Ovary (tissue), 9 donors: ENCODE data around the gene PLEKHO2. TPM values are rescaled to one million over a fixed set of nuclear protein-coding genes. Genes with fewer than 3 reads are reported as not detected.
"Not testable (repeated sequence)": the region's sequence is repeated elsewhere in the genome, so short reads cannot be mapped to it uniquely, and the experiment has no call there.

Experiments used
- DNase-seq, 5 donors: peaks; one replicate each; pipeline ENCODE4 v3.0.0-alpha.2; 2019 to 2020
- H3K27ac ChIP-seq, 2 donors: fragments of 200-600 bp; one replicate each; pipeline versions ENCODE4 v1.5.1 to v1.8.0; 2019 to 2022
- H3K27me3 ChIP-seq: fragments of 200-600 bp; one replicate; pipeline ENCODE4 v1.8.0; 2022
- H3K36me3 ChIP-seq: fragments of 200-600 bp; sonication (generic); one replicate; pipeline ENCODE4 v1.5.1; 2019
- H3K4me1 ChIP-seq: one replicate; pipeline ENCODE4 v1.8.1; 2013; ENCODE audit warnings: mild to moderate bottlenecking, moderate library complexity; ENCODE audit not compliant: insufficient read depth
- H3K4me3 ChIP-seq: fragments of 200-600 bp; sonication (generic); one replicate; pipeline ENCODE4 v1.5.1; 2017
- H3K9me3 ChIP-seq, 2 donors: fragments of 200-600 bp in 1 of 2; sonication (generic) in 1 of 2; one replicate each; pipeline versions ENCODE4 v1.5.1 to v1.8.1; 2013 to 2019; ENCODE audit warnings: mild to moderate bottlenecking in 1 of 2, moderate library complexity in 1 of 2
- EP300 ChIP-seq: sonication (generic); formaldehyde crosslinking; IDR thresholded peaks from one replicate; pipeline ENCODE4 v1.6.1; 2017; ENCODE audit warnings: antibody characterized with exemption
- POLR2A ChIP-seq: fragments of 450-650 bp; IDR thresholded peaks from one replicate; pipeline ENCODE4 v1.6.1; 2017; ENCODE audit warnings: antibody characterized with exemption, mild to moderate bottlenecking, moderate library complexity
- WGBS, 3 donors: extraction: QIAGEN DNeasy Blood & Tissue Kit in 1 of 3; methylation state at CpG; one replicate each; pipeline versions ENCODE4 v1.1.5 to v1.1.7; 2013 to 2017; 5-methylcytosine and 5-hydroxymethylcytosine counted together
- intact Hi-C, 4 donors: fragments of 100-400 bp; cut with DNase I; formaldehyde crosslinking; loops; one replicate each; pipeline versions ENCODE4 v1.11.0 to v1.15.1; 2022 to 2023
- polyA plus RNA-seq, 2 donors: library from polyadenylated mRNA; stranded (reverse); fragments of 200-250 nt in 1 of 2; fragments of 350-450 nt in 1 of 2; fragmentation: Illumina TruSeq in 1 of 2; extraction: RNeasy Lipid Tissue Mini Kit (QIAGEN cat#74804) in 1 of 2; gene quantifications; one replicate each; pipeline ENCODE4 v1.2.3, GENCODE V29; 2013 to 2014
- total RNA-seq, 7 donors: library from RNA; depleted of rRNA in 2 of 7; stranded (reverse); fragments of >200 nt in 2 of 7; fragmentation: NEBNext Ultra II Directional in 3 of 7; extraction: Animal tissue kit (Norgen Biotek cat#: 25700) in 3 of 7; gene quantifications; one replicate each; pipeline versions ENCODE4 v1.1.0 to v1.2.4, GENCODE V29; 2016 to 2023
- TF ChIP-seq, protein P1 (sequence below), 3 donors: fragments of 450-650 bp in 2 of 3; fragments of 200-600 bp in 1 of 3; IDR thresholded peaks; one replicate each; pipeline versions ENCODE4 v1.5.1 to v1.8.0; 2016 to 2022; ENCODE audit warnings: antibody characterized with exemption in 3 of 3, mild to moderate bottlenecking in 1 of 3
- donor health status: DM: no; HTN: no; CAD: no; lungs with moderate emphysema.
- donor health status: DM: no; HTN: no; CAD: no.
- donor health status: Bipolar disorder and iron deficiency.
- donor health status: DM: yes; HTN: yes; CAD: no.
- donor health status: DM: no; HTN: no; CAD: no.
- donor health status: DM: yes; HTN: yes; CAD: no.

Gene PLEKHO2
- total and polyA plus RNA-seq, 9 donors = 12.6 to 42.7 (median 27.5) TPM

DNA sequence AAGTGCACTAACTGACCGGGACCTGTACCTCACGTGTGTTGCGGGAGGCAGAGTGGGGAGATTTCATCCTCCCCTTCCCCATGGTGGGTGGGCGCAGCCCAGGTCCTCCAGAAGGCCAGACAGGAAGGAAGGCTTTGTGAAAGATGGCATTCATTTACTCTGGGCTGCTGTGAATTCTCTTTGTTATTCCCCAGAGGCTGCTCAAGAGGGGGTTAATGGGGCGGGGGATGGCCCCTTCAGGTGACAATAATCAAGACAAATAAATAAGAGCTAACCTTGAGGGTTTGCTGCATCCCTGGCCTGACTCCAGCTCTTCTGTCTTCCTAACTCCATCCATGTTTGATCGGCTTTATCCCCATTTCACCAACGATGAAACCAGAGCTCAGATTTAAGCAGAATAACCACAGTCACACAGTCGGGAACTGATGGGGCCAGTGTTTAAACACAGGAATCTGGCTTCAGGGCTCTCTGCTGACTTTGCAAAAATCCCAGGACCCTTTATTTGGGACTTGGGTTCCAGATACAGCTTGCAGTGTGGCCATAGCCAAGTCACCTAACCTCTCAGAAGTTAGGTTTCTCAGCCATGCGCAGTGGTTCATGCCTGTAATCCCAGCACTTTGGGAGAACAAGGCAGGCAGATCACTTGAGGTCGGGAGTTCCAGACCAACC, 32.8 kb upstream of the PLEKHO2 start:
- Histone ChIP-seq H3K9me3 (no peaks in the 10 kb centered on the region), H3K27ac (no peak overlapping the region), H3K27me3 (no peaks in the 10 kb centered on the region), H3K36me3 (no peaks in the 10 kb centered on the region), H3K4me1 (peaks cover 6% of the 10 kb centered on the region), H3K4me3 (no peak overlapping the region)
- TF ChIP-seq POLR2A (no peak), EP300 (no peak)
- TF ChIP-seq, protein P1, sequence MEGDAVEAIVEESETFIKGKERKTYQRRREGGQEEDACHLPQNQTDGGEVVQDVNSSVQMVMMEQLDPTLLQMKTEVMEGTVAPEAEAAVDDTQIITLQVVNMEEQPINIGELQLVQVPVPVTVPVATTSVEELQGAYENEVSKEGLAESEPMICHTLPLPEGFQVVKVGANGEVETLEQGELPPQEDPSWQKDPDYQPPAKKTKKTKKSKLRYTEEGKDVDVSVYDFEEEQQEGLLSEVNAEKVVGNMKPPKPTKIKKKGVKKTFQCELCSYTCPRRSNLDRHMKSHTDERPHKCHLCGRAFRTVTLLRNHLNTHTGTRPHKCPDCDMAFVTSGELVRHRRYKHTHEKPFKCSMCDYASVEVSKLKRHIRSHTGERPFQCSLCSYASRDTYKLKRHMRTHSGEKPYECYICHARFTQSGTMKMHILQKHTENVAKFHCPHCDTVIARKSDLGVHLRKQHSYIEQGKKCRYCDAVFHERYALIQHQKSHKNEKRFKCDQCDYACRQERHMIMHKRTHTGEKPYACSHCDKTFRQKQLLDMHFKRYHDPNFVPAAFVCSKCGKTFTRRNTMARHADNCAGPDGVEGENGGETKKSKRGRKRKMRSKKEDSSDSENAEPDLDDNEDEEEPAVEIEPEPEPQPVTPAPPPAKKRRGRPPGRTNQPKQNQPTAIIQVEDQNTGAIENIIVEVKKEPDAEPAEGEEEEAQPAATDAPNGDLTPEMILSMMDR (IDR thresholded peaks at IDR 0.05) = no peak
- intact Hi-C loops = loop anchor here in 3 of 4 donors (2.0 to 5.0 kb wide), 2 partner anchors 72 to 78 kb away; no protein-coding TSS in a partner anchor
- no peak for DNase-seq
- WGBS, 3 donors = 75 to 81% (median 79%) methylated on average over 10 of the region's 10 CpGs

DNA sequence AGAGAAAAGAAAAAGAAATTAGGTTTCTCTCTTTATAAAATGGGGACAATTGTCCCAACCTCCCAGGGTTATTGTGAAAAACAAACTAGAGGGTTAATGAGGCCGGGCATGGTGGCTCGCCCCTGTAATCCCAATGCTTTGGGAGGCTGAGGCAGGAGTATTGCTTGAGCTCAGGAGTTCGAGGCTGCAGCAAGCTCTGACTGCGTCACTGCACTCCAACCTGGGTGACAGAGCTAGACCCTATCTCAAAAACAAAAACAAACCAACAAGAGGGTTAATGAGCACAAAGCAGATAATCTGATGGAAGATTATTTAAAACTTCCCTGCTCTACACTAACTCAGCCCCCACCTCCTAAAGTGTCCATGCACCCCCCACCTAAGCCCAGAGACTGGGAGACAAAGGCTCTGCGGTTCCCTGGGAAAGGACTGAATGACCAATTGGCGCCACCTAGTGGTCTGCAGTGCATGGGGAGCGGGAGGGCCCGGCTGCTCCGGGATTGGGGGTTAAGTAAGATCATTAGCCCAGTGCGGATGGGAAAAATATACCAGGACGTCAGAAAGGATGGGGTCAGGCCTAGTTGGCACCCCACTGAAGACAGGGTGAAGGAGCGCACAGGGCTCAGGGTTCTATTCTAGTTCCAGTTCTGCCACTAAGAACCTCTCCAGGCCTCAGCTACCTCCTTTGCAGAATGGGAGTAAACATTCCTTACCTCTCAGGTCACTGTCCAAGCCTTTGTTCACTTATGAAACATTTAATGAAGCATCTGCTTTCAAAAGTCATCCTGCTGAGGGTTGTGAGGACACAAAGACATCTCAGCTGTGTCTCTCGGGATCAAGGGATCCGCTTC, 31.8 kb upstream of the PLEKHO2 start:
- intact Hi-C loops = loop anchor here (2.0 to 10.0 kb wide), 5 partner anchors 73 to 385 kb away; no protein-coding TSS in a partner anchor
- DNase-seq = peak; percentile 83 to 91 (median 90)
- WGBS, 3 donors = 31 to 33% (median 33%) methylated on average over 14 of the region's 14 CpGs
- H3K9me3 ChIP-seq = no peaks in the 10 kb centered on the region
- no peaks in the 10 kb centered on the region for H3K27me3 ChIP-seq
- no peak overlapping the region for H3K4me3 ChIP-seq
- no peaks in the 10 kb centered on the region for H3K36me3 ChIP-seq
- peaks cover 4% of the 10 kb centered on the region for H3K4me1 ChIP-seq
- TF ChIP-seq EP300 = no peak
- TF ChIP-seq, protein P1 (IDR thresholded peaks at IDR 0.05) = peak; percentile 66 to 87 (median 86)
- H3K27ac ChIP-seq = no peak overlapping the region

DNA sequence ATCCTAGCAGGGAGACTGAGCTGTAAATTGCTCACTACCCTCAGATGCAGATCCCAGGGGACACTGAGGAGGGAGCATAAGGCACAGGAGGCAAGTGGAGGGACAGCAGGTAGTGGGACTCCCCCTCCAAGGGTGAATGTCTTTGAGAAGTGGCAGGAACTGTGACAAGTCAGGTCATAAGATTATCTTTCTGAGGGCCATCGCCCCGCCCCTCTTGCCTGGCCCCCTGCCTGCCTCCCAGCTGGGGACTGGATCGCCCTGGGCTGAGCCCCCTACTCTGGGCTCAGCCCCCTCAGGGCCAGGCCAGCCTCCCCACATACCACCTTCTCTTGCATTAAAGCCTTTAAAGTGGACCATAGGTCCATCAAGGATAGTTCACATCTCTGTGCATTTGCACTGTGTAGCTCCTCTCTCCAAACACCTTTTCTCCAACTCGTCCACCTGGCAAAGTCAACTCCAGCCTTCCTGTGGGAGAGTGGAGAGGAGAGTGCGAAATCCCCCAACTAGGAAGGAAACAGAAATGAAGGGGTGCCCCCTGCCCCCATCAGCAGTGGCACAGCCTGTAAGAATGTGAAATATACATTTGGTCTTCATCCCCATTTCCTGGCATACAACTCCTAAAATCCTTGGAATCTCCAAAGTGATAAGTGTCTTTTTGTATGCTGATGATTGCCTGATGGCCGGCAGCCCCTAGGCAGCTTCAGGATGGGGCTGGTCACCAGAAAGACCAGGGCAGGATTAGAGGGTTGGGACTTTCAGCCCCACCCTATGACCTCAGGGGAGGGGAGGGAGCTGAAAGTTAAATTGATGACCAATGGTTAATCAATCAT, 31.0 kb upstream of the PLEKHO2 start:
- 75 to 77% (median 75%) methylated on average over 6 of the region's 6 CpGs for WGBS, 3 donors
- H3K27ac ChIP-seq = no peak overlapping the region
- no peaks in the 10 kb centered on the region for H3K9me3 ChIP-seq
- no peaks in the 10 kb centered on the region for H3K27me3 ChIP-seq
- intact Hi-C loops = loop anchor here in 2 of 4 donors (5.0 to 10.0 kb wide), 3 partner anchors 123 to 386 kb away; no protein-coding TSS in a partner anchor
- H3K4me3 ChIP-seq = no peak overlapping the region
- TF ChIP-seq POLR2A = no peak
- TF ChIP-seq, protein P1 (IDR thresholded peaks at IDR 0.05) = no peak
- TF ChIP-seq EP300 = no peak
- peaks cover 4% of the 10 kb centered on the region for H3K4me1 ChIP-seq
- no peaks in the 10 kb centered on the region for H3K36me3 ChIP-seq
- no peak for DNase-seq

DNA sequence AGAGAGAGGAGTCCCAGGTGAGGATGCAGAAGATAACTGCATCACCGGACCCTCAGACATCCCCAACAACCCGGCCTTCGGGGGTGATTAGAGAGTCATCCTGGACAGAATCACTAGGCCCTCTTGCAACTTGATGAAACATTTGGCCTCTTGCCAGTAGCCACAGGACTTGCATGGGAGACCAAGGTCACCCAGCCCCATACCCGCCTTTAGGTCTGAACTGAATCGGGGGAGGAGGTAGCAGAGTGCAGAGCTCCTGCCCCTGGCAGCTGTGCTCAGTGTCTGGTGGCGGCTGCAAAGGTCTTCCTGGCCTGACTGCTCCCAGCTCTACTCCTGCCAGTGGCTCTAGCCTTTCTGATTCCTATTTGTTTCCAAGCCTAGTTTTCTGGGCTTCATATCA, 28.6 kb upstream of the PLEKHO2 start:
- intact Hi-C loops = loop anchor here in 2 of 4 donors (5.0 to 10.0 kb wide), 3 partner anchors 126 to 388 kb away; no protein-coding TSS in a partner anchor
- Histone ChIP-seq H3K27ac (no peak overlapping the region), H3K4me3 (no peak overlapping the region), H3K27me3 (no peaks in the 10 kb centered on the region), H3K4me1 (peaks cover 4% of the 10 kb centered on the region), H3K9me3 (no peaks in the 10 kb centered on the region), H3K36me3 (no peaks in the 10 kb centered on the region)
- WGBS, 3 donors = 25 to 49% (median 39%) methylated on average over 6 of the region's 6 CpGs
- TF ChIP-seq POLR2A (no peak), EP300 (no peak)
- TF ChIP-seq, protein P1 (IDR thresholded peaks at IDR 0.05) = no peak
- peak in 2 of 5 donors; percentile 43 to 44 for DNase-seq

DNA sequence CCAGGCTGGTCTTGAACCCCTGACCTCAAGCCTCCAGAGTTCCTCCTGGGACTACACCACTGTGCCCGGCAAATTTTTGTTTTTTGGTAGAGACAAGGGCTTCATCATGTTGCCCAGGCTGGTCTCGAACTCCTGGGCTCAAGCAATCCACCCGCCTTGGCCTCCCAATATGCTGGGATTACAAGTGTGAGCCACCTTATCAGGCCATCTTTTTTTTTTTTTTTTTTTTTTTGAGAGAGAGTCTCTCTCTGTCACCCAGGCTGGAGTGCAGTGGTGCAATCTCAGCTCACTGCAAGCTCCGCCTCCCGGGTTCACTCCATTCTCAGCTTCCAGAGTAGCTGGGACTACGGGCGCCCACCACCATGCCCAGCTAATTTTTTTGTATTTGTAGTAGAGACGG, 27.4 kb upstream of the PLEKHO2 start:
- not testable (repeated sequence) for H3K36me3 ChIP-seq, DNase-seq, H3K27ac ChIP-seq, H3K4me3 ChIP-seq, H3K9me3 ChIP-seq, H3K27me3 ChIP-seq, H3K4me1 ChIP-seq
- 93 to 98% (median 96%) methylated on average over 8 of the region's 8 CpGs for WGBS, 3 donors
- intact Hi-C loops = loop anchor here in 2 of 4 donors (5.0 to 10.0 kb wide), 3 partner anchors 127 to 389 kb away; no protein-coding TSS in a partner anchor

DNA sequence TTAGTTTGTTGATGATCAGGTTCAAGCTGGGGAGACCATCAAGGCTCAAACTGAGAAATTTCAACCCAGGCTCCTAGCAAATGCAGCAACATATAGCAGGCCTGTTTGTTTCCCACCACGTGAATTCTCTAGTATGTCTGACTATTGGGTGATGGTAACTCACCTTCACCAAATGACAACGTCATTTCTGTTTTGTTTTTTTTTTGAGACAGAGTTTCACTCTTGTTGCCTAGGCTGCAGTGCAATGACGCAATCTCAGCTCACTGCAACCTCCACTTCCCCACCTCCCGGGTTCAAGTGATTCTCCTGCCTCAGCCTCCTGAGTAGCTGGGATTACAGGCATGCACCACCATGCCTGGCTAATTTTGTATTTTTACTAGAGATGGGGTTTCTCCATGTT, 26.8 kb upstream of the PLEKHO2 start:
- H3K9me3 ChIP-seq, H3K27ac ChIP-seq, H3K4me1 ChIP-seq, H3K36me3 ChIP-seq, H3K4me3 ChIP-seq, H3K27me3 ChIP-seq, DNase-seq: not testable (repeated sequence)
- 85 to 86% (median 86%) methylated on average over 4 of the region's 4 CpGs for WGBS, 3 donors
- intact Hi-C loops = loop anchor here in 2 of 4 donors (5.0 to 10.0 kb wide), 3 partner anchors 128 to 390 kb away; no protein-coding TSS in a partner anchor
